HG03439 (cell line): ENCODE data around the gene FARS2.

Source experiments
- ATAC-seq: cut with Tn5 transposase; IDR thresholded peaks from one replicate; pipeline ENCODE4 v1.9.1; 2021; ENCODE audit warnings: mild to moderate bottlenecking, moderate library complexity; ENCODE audit not compliant: unreplicated experiment

FARS2 gene

GRCh38 chr6:5365436-5366195, 104.3 kb downstream of the FARS2 start:
- no peak for ATAC-seq

GRCh38 chr6:5366941-5367340, 105.6 kb downstream of the FARS2 start:
- ATAC-seq, result no peak

- no peak for ATAC-seq
Measured at GRCh38 chr6:5367510-5367909, 106.2 kb downstream of the FARS2 start.

GRCh38 chr6:5373430-5373829, 112.1 kb downstream of the FARS2 start:
- ATAC-seq, result no peak

- ATAC-seq, result no peak
Measured at GRCh38 chr6:5378331-5378730, 117.0 kb downstream of the FARS2 start.

- no peak for ATAC-seq
Measured at GRCh38 chr6:5379647-5380242, 118.4 kb downstream of the FARS2 start.

GRCh38 chr6:5383856-5384255, 122.5 kb downstream of the FARS2 start:
- no peak for ATAC-seq

GRCh38 chr6:5384276-5384675, 123.0 kb downstream of the FARS2 start:
- ATAC-seq, result no peak

- ATAC-seq, result no peak
Measured at GRCh38 chr6:5388326-5388725, 127.0 kb downstream of the FARS2 start.

GRCh38 chr6:5389086-5389745, 127.9 kb downstream of the FARS2 start:
- no peak for ATAC-seq

GRCh38 chr6:5390177-5390576, 128.9 kb downstream of the FARS2 start:
- ATAC-seq, result no peak

- no peak for ATAC-seq
Measured at GRCh38 chr6:5394280-5394679, 133.0 kb downstream of the FARS2 start.

- no peak for ATAC-seq
Measured at GRCh38 chr6:5395719-5396118, 134.4 kb downstream of the FARS2 start.

- ATAC-seq, result no peak
Measured at GRCh38 chr6:5398530-5398929, 137.2 kb downstream of the FARS2 start.

GRCh38 chr6:5399391-5399790, 138.1 kb downstream of the FARS2 start:
- ATAC-seq, result no peak

GRCh38 chr6:5401845-5402738, 140.8 kb downstream of the FARS2 start:
- no peak for ATAC-seq

GRCh38 chr6:5403076-5403475, 141.8 kb downstream of the FARS2 start:
- no peak for ATAC-seq

- ATAC-seq, result no peak
Measured at GRCh38 chr6:5403609-5404008, 142.3 kb downstream of the FARS2 start.

- ATAC-seq, result no peak
Measured at GRCh38 chr6:5405976-5406375, 144.7 kb downstream of the FARS2 start.

GRCh38 chr6:5411414-5411813, 150.1 kb downstream of the FARS2 start:
- ATAC-seq, result no peak

- no peak for ATAC-seq
Measured at GRCh38 chr6:5412017-5412416, 150.7 kb downstream of the FARS2 start.
